Mesenteric fat pad (tissue), 1 donor: Measurements from ENCODE around the gene SH2B3. TPM values are rescaled to one million over a fixed set of nuclear protein-coding genes. Genes with fewer than 3 reads are reported as not detected.
"Not testable (repeated sequence)": the region's sequence is repeated elsewhere in the genome, so short reads cannot be mapped to it uniquely, and the experiment has no call there.

Experiments used
- DNase-seq: peaks from one replicate; pipeline ENCODE4 v3.0.0-alpha.2; 2020; ENCODE audit warnings: low spot score
- total RNA-seq: library from RNA; stranded (reverse); fragmentation: NEBNext Ultra II Directional; extraction: Animal tissue kit (Norgen Biotek cat#: 25700); gene quantifications from one replicate; pipeline ENCODE4 v1.2.1, GENCODE V29; 2021
- donor health status: DM: yes; HTN: yes; CAD: no.

Gene SH2B3
- total RNA-seq, 1 donor from 2014 or later, result 43.3 TPM

DNA sequence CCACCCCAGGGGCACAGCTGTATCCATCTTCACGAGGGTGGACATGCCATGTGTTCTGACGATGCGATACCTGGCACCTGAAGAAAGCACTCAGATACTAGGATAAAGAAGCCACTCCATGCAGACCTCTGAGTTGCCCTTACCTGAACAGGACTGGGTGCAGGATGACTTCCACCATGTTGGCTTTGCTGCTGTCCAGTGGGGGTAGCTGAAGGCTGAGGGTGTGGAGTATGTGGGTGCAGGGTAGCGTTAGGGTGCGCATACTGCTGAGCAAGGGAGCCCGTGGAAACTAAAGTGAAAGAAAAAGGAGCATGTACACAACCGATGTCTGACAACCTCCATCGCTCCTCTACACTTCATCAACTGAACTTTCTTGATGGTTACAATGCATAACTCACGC, 51.3 kb downstream of the SH2B3 start:
- DNase-seq, result no peak

DNA sequence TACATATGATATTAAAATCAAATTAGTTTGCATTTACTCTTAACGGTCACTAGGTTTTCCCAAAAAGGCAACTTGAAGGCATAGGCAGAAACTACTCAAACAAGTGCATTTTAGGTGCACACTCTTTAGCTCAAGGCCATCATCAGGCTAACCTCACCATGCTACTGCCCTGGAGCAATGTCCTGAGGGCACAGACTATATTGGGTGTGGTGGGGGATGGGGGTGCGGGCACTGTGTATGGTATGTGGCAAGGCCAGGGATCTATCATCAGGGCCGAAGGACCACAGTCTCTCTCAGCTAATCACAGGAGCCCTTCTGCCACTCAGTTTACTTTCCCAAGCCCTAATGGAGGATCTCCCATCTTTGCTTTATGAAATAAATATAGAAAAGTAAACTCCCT, 51.9 kb downstream of the SH2B3 start:
- DNase-seq, result no peak

DNA sequence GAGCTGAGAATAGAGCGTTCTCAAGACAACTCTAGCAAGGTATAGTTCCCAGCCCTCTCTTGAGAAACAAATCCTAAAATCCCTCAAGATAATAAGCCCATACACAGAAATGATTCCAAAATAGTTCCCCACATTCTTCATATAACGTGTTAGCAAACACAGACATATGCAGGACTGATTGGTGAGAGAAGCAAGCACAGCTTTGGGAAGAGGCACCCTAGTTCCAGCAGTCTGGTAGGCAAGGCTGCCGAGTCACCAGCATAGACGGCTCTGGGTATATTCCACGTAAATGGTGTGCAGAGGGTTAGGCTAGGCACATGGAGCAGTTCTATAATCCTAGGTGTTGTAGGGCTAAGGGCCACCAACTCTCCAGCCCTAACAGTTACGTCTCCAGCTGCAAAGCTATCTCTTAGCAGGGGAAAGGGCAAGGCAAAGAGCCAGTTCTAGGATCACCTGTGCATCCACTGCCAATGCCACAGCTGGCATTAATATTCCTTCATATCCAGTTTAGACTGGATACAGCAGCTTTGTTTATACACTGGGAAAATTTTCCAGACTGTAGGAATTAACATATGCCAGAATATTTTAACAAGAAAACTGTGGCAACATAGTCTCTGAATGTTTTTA, 52.9 kb downstream of the SH2B3 start:
- DNase-seq, result no peak

DNA sequence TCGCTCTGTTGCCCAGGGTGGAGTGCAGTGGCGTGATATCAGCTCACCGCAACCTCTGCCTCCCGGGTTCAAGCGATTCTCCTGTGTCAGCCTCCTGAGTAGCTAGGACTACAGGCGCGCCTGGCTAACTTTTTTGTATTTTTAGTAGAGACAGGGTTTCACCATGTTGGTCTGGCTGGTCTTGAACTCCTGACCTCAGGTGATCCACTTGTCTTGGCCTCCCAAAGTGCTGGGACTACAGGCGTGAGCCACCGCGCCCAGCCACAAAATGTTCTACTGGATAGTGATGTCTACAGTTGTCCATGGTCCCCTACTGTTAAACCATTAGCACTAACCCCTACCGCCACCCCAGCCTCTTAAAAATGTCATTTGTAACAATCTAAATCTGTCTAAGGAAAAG, 54.4 kb downstream of the SH2B3 start:
- DNase-seq, result not testable (repeated sequence)

DNA sequence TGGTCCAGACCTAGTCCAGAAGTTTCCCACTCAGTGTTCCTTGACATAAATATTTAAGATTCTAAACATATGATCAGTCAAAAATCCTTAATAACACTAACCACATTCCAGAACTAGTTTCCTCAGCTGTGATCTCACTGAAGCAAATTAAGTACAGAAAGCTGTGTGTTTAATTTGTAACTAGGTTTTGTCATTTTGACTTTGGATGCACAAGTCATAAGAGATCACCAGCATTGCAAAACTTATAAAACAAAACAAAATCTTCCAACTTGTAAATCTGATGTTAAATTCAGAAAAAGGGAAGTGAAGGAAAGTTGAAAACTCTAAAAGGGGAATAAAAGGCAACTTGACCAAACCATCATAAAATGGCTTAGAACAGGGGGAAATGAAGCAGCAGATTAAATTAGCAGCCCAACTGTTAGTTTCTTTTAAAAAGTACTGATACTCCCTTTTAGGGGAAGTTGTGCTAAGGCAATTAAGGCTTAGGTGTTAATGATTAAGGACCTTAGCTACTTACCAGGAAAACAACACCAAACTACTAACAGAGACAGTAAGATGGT, 56.6 kb downstream of the SH2B3 start:
- DNase-seq, result no peak

DNA sequence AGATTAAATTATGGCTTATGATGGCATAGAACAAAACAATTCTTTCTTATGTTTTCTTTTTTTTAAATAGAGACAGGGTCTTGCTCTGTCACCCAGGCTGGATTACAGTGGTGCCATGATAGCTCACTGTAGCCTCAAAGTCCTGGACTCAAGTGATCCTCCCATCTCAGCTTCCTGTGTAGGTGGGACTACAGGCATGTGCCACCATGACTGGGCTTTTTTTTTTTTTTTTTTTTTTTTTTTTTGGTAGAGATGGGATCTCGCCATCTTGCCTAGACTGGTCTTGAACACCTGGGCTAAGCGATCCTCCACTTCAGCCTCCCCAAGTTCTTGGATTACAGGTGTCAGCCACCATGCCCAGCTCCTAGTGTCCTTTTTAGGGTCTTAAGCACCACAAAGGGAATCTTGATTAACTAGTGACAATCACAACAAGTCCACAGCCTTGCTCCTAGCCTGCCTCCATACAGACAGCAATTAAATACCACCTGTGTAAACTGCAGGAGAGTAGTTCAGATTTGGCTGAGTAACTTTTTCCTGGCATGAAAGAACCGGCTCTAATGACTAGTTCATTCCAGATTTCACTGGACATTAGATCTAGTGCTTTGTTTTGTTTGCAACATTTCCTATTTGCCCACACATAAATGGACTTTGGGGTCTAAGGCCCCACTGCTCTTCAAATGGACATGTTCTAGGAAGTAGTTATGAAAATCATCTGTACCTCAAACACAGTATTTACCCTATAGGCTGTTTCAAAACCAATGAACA, 61.6 kb downstream of the SH2B3 start:
- no peak for DNase-seq

DNA sequence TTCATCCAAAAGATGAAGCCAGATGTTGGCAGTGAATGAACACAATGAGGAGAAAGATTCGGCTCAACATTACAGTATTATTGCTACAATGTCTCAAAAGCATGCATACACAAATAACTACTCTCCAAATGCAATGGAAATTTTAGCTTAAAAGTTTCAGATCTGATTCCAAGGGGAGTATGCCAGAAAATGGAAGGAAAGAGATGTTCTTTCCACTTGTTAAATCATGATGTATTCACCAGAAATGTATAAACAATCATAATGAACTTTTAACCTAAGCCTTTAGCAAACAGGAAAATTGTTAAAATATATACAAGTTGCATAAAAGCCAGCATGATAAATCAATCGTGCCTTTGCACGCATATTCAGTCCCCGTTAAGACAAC, 62.1 kb downstream of the SH2B3 start:
- no peak for DNase-seq

DNA sequence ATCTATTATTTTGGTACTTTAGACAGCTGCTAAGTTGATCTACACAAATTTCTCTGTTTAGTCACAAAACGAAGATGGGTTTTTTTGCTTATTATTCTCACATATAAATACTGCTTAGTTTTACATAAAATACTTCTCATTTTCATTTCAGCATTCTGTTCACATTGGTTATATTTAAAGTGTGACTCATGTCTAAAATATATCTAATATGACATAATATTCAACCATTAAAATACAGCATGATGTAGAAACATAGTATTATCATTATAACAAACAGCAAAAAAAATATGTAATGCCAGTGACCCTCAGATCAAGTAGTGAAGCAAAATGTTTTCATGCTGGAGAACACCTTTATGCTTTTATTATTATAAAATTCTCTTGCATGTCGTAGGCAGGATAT, 63.7 kb downstream of the SH2B3 start:
- no peak for DNase-seq

DNA sequence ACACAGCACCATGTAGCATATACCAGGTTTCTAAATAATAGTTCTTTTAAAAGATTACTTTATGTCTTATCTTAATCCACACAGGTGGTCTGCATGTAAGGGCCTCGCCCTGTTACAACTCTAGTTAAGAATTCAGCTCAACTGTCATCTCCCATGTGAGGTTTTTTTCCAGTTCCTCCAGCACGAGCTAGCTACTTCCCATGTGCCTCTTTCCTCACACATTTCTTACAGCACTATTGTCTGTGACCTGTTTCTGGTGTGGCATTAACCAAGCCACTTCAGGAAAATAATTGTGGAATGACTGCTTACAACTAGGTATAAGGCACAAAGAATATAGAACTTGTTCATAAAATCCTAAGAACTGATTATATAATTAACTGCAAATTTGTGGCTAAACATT, 65.5 kb downstream of the SH2B3 start:
- DNase-seq, result no peak

DNA sequence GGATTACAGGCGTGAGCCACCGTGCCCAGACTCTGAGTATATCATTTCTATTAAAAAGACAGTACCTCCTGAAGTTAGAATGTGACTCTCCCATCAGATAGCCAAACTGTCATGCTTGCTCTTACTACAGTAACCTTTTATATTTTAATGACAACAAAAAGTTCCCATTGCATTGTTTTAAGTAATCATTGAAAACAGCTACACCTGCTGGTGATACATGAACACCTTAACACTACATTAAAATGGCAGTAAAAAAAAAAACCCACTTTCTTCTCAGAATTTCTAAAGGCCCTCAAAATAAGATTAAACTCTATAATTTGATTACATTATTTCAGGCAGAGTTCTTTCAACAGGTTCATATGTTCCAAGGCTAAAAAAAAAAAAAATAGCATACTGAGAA, 76.7 kb downstream of the SH2B3 start:
- DNase-seq, result no peak

DNA sequence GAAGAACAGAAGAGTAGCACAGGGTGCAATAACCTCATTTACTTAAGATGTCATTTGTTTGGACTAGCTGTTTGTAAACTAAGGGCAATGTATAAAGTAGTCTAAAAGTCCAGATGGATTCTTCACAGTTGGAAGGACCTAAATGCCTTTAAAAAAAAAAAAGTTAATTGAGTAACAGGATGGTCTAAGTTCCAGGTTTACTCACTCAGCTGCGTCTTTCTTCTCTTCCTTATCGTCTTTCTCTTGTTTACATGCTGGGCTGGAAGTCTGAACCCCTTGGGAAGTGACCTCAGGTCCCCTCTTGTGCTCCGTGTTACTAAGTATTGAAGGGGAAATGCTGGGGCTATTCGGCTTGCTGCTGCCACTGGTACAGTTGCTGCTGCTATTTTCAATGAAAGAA, 82.5 kb downstream of the SH2B3 start:
- DNase-seq, result no peak

DNA sequence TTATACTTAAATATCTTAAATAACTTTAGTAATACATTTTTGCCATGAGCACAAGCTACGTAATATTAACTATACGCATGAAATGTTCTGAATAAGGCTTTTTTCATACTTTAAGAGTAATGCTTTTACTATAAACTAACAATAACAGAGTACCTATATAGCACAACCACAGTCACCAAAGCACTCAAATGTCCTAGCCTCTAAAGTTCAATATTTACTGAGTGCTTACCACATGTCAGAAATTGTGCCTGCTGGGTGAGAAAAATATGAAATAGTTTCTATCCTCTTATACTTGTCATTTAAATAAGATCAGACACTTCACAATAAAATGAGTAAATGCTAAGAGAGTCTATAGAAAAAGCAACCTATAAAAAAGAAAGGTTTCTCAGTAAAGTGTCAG, 83.1 kb downstream of the SH2B3 start:
- DNase-seq, result no peak

DNA sequence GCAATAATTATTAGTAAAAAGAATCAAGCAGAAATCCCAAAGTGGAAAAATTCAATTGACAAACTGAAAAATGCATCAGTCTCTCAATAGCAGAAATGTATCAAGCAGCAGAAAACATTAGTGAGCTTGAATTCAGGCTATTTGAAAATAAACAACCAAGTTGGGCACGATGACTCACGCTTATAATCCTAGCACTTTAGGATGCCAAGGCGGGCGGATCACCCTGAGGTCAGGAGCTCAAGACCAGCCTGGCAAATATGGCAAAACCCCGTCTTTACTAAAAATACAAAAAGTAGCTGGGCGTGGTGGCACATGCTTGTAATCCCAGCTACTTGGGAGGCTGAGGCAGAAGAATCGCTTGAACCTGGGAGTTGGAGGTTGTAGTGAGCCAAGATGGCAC, 87.3 kb downstream of the SH2B3 start:
- DNase-seq, result not testable (repeated sequence)

DNA sequence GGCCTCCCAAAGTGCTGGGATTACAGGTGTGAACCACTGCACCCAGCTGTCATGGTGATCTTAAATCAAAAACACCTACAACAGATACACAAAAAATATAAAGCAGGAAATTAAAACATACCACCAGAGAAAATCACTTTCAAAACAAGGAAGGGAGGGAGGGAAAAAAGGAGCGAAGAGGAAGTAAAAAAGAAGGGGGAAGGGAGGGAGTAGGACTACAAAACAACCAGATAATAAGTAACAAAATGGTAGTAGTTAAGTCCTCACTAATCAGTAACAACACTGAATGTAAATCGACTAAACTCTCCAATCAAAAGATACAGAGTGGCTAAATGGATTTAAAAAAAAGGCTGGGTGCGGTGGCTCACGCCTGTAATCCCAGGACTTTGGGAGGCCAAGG, 89.0 kb downstream of the SH2B3 start:
- no peak for DNase-seq

Other genes with a start within 250 kb of the SH2B3 start
- 19.5 TPM for gene PHETA1, start 36.8 kb upstream of the SH2B3 start, total RNA-seq
- 82.1 TPM for gene ATXN2, start 193.4 kb downstream of the SH2B3 start, total RNA-seq